Endometrial microvascular endothelial cells (primary cell): Measurements from ENCODE around the gene PDE4DIP. TPM values are rescaled to one million over a fixed set of nuclear protein-coding genes. Genes with fewer than 3 reads are reported as not detected.
"Not testable (repeated sequence)": the region's sequence is repeated elsewhere in the genome, so short reads cannot be mapped to it uniquely, and the experiment has no call there.

ENCODE experiments used
- in situ Hi-C: cut with HindIII; loops from 2 replicates; pipeline ENCODE4 v1.10.0; 2017; ENCODE audit warnings: low sequenced_read_pairs, low pct_unique_long_range_greater_than_20kb; ENCODE audit errors: inconsistent ontology term
- total RNA-seq: library from RNA; depleted of rRNA; stranded (reverse); fragments of >200 nt; gene quantifications from one replicate; pipeline ENCODE4 v1.2.3, GENCODE V29; 2015; ENCODE audit errors: inconsistent ontology term

PDE4DIP gene
- total RNA-seq, 1 donor from 2014 or later: 30.8 TPM

- in situ Hi-C loops: not testable (repeated sequence)
Measured at GRCh38 chr1:148911303-148911928, 67.2 kb downstream of the PDE4DIP start.

- in situ Hi-C loops: not testable (repeated sequence)
Measured at GRCh38 chr1:148916222-148916621, 72.0 kb downstream of the PDE4DIP start.

- in situ Hi-C loops: not testable (repeated sequence)
Measured at GRCh38 chr1:148916695-148917348, 72.6 kb downstream of the PDE4DIP start.

- in situ Hi-C loops: not testable (repeated sequence)
Measured at GRCh38 chr1:148918836-148919447, 74.7 kb downstream of the PDE4DIP start.

GRCh38 chr1:148921047-148921446, 76.8 kb downstream of the PDE4DIP start:
- in situ Hi-C loops: not testable (repeated sequence)

GRCh38 chr1:148923798-148924197, 79.6 kb downstream of the PDE4DIP start:
- in situ Hi-C loops: not testable (repeated sequence)

- in situ Hi-C loops: not testable (repeated sequence)
Measured at GRCh38 chr1:148927645-148928044, 83.4 kb downstream of the PDE4DIP start.

- in situ Hi-C loops: not testable (repeated sequence)
Measured at GRCh38 chr1:148929253-148929652, 85.0 kb downstream of the PDE4DIP start.

- in situ Hi-C loops: not testable (repeated sequence)
Measured at GRCh38 chr1:148935381-148936002, 91.3 kb downstream of the PDE4DIP start.

GRCh38 chr1:148942906-148943305, 98.7 kb downstream of the PDE4DIP start:
- in situ Hi-C loops: not testable (repeated sequence)

- in situ Hi-C loops: not testable (repeated sequence)
Measured at GRCh38 chr1:148945130-148945529, 100.9 kb downstream of the PDE4DIP start.

- in situ Hi-C loops: not testable (repeated sequence)
Measured at GRCh38 chr1:148948768-148949167, 104.5 kb downstream of the PDE4DIP start.

- in situ Hi-C loops: not testable (repeated sequence)
Measured at GRCh38 chr1:148951336-148952227, 107.4 kb downstream of the PDE4DIP start.

- in situ Hi-C loops: not testable (repeated sequence)
Measured at GRCh38 chr1:148952253-148952937, 108.2 kb downstream of the PDE4DIP start.

- in situ Hi-C loops: not testable (repeated sequence)
Measured at GRCh38 chr1:148952938-148953616, 108.8 kb downstream of the PDE4DIP start.

- in situ Hi-C loops: not testable (repeated sequence)
Measured at GRCh38 chr1:148953730-148954129, 109.5 kb downstream of the PDE4DIP start.

GRCh38 chr1:148958343-148958742, 114.1 kb downstream of the PDE4DIP start:
- in situ Hi-C loops: not testable (repeated sequence)
